ENCODE results near the gene GPR39. TPM values are rescaled to one million over a fixed set of nuclear protein-coding genes. Genes with fewer than 3 reads are reported as not detected.

The GPR39 gene
- total and polyA plus RNA-seq, 2 donors (not counting 1 experiment from before 2014, with no cell fraction given), result not detected

DNA sequence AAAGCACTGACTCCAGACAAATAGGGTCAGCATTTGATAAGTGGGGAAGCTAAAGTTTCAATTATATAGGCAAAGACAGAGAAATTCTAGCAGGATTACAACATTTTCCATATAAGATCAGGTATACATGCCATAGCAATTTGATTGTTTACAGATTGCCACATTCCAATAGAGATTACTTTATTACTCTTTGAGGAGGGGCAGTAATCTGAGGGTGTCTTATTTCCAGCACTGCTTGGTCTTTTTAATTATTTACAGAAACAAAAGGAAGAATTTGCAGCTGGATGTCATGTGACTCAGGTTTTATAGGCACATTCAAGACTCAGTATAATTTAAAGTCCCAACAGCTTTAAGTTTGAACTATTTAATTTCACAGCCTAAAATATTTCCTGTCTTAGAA, 42.5 kb upstream of the GPR39 start:
- POLR2A ChIA-PET, result no interaction called here
- no peak overlapping the region for H3K4me2 ChIP-seq (replicated peaks; ENCODE audit: low read depth, low read length, poor library complexity, severe bottlenecking)

GRCh38 chr2:132374551-132374950, 42.1 kb upstream of the GPR39 start:
- CTCF ChIA-PET, result no interaction called here

More for the DNA sequence above, 42.5 kb upstream of the GPR39 start:
- Histone ChIP-seq H3K27ac (ENCODE audit: low read length in 2 of 2) (no peak overlapping the region), H3K4me1 (ENCODE audit: control insufficient read depth in 2 of 2, insufficient read depth in 2 of 2, low read length in 2 of 2) (no peaks in the 10 kb centered on the region), H4K20me1 (ENCODE audit: control insufficient read depth, insufficient read depth, low read length, poor library complexity, severe bottlenecking) (no peaks in the 10 kb centered on the region), H3K27me3 (replicated peaks in 1 of 4; ENCODE audit: control extremely low read depth in 1 of 4, control insufficient read depth in 3 of 4, insufficient read depth in 4 of 4, low read length in 3 of 4) (no peaks in the 10 kb centered on the region), H3K79me2 (ENCODE audit: control insufficient read depth, insufficient read depth, low read length) (no peaks in the 10 kb centered on the region), H3K9me3 (ENCODE audit: control extremely low read depth in 1 of 3, control insufficient read depth in 2 of 3, insufficient read depth in 1 of 3, low read length in 2 of 3) (peaks cover 0 to 8% (median 0%) of the 10 kb centered on the region in 3 donors), H3K4me3 (ENCODE audit: control extremely low read depth in 1 of 5, extremely low read depth in 1 of 5, insufficient read depth in 1 of 5, low read depth in 2 of 5, low read length in 4 of 5) (no peak overlapping the region), H3K9ac (ENCODE audit: low read length) (no peak overlapping the region), H3K36me3 (replicated peaks in 1 of 2; ENCODE audit: control extremely low read depth in 1 of 2, control insufficient read depth in 1 of 2, extremely low read depth in 1 of 2, insufficient read depth in 2 of 2, low read length in 1 of 2) (no peaks in the 10 kb centered on the region), H2AFZ (ENCODE audit: insufficient read depth, low read depth, low read length, poor library complexity, severe bottlenecking) (no peak overlapping the region)
- no peak overlapping the region for H3K27ac Mint-ChIP-seq
- TF ChIP-seq, protein P1, sequence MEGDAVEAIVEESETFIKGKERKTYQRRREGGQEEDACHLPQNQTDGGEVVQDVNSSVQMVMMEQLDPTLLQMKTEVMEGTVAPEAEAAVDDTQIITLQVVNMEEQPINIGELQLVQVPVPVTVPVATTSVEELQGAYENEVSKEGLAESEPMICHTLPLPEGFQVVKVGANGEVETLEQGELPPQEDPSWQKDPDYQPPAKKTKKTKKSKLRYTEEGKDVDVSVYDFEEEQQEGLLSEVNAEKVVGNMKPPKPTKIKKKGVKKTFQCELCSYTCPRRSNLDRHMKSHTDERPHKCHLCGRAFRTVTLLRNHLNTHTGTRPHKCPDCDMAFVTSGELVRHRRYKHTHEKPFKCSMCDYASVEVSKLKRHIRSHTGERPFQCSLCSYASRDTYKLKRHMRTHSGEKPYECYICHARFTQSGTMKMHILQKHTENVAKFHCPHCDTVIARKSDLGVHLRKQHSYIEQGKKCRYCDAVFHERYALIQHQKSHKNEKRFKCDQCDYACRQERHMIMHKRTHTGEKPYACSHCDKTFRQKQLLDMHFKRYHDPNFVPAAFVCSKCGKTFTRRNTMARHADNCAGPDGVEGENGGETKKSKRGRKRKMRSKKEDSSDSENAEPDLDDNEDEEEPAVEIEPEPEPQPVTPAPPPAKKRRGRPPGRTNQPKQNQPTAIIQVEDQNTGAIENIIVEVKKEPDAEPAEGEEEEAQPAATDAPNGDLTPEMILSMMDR (IDR thresholded peaks at IDR 0.05), result no peak
- no peak for TF ChIP-seq EZH2 (IDR thresholded peaks at IDR 0.05; ENCODE audit: borderline replicate concordance, insufficient read depth, low read depth, low read length, poor library complexity, severe bottlenecking)
- intact Hi-C loops (cut with micrococcal nuclease), result no loop called here
- H3K4me3 Mint-ChIP-seq, result no peak overlapping the region
- H3K9me3 Mint-ChIP-seq (ENCODE audit: insufficient read depth), result no peaks in the 10 kb centered on the region
- H3K27me3 Mint-ChIP-seq, result no peaks in the 10 kb centered on the region
- no peak for DNase-seq
- CTCF ChIA-PET, result no interaction called here
- ATAC-seq (ENCODE audit: low read depth), result no peak
- H3K4me1 Mint-ChIP-seq, result no peaks in the 10 kb centered on the region

More at GRCh38 chr2:132374551-132374950, 42.1 kb upstream of the GPR39 start:
- H3K36me3 ChIP-seq (replicated peaks in 1 of 2; ENCODE audit: control extremely low read depth in 1 of 2, control insufficient read depth in 1 of 2, extremely low read depth in 1 of 2, insufficient read depth in 2 of 2, low read length in 1 of 2), result no peaks in the 10 kb centered on the region
- H3K4me3 Mint-ChIP-seq, result no peak overlapping the region
- no peaks in the 10 kb centered on the region for H3K4me1 ChIP-seq (ENCODE audit: control insufficient read depth in 2 of 2, insufficient read depth in 2 of 2, low read length in 2 of 2)
- H3K27me3 ChIP-seq (replicated peaks in 1 of 4; ENCODE audit: control extremely low read depth in 1 of 4, control insufficient read depth in 3 of 4, insufficient read depth in 4 of 4, low read length in 3 of 4), result no peaks in the 10 kb centered on the region
- no peaks in the 10 kb centered on the region for H3K4me1 Mint-ChIP-seq
- POLR2A ChIA-PET, result no interaction called here
- DNase-seq, result no peak
- H3K79me2 ChIP-seq (ENCODE audit: control insufficient read depth, insufficient read depth, low read length), result no peaks in the 10 kb centered on the region
- H3K27ac Mint-ChIP-seq, result no peak overlapping the region
- H3K4me2 ChIP-seq (replicated peaks; ENCODE audit: low read depth, low read length, poor library complexity, severe bottlenecking), result no peak overlapping the region
- intact Hi-C loops (cut with micrococcal nuclease), result no loop called here
- no peak overlapping the region for H2AFZ ChIP-seq (ENCODE audit: insufficient read depth, low read depth, low read length, poor library complexity, severe bottlenecking)
- no peaks in the 10 kb centered on the region for H4K20me1 ChIP-seq (ENCODE audit: control insufficient read depth, insufficient read depth, low read length, poor library complexity, severe bottlenecking)
- no peak for ATAC-seq (ENCODE audit: low read depth)
- H3K9ac ChIP-seq (ENCODE audit: low read length), result no peak overlapping the region
- no peak for TF ChIP-seq EZH2 (IDR thresholded peaks at IDR 0.05; ENCODE audit: borderline replicate concordance, insufficient read depth, low read depth, low read length, poor library complexity, severe bottlenecking)
- TF ChIP-seq, protein P1 (IDR thresholded peaks at IDR 0.05), result no peak
- H3K9me3 ChIP-seq (ENCODE audit: control extremely low read depth in 1 of 3, control insufficient read depth in 2 of 3, insufficient read depth in 1 of 3, low read length in 2 of 3), result peaks cover 0 to 8% (median 0%) of the 10 kb centered on the region in 3 donors
- H3K4me3 ChIP-seq (ENCODE audit: control extremely low read depth in 1 of 5, extremely low read depth in 1 of 5, insufficient read depth in 1 of 5, low read depth in 2 of 5, low read length in 4 of 5), result no peak overlapping the region
- H3K27ac ChIP-seq (ENCODE audit: low read length in 2 of 2), result no peak overlapping the region
- WGBS (ENCODE audit: insufficient coverage), result 100% methylated on average over 1 of the region's 2 CpGs
- no peaks in the 10 kb centered on the region for H3K9me3 Mint-ChIP-seq (ENCODE audit: insufficient read depth)
- H3K27me3 Mint-ChIP-seq, result no peaks in the 10 kb centered on the region

All from B cell (primary cell).